Right lobe of liver (tissue), 4 donors: ENCODE measurements around the gene AGRN.

ENCODE experiments used
- POLR2A ChIP-seq: fragments of 450-650 bp; IDR thresholded peaks from one replicate; pipeline ENCODE4 v1.6.1; 2017; ENCODE audit warnings: antibody characterized with exemption, mild to moderate bottlenecking
- TF ChIP-seq, protein P1 (sequence below), 4 donors: fragments of 200-600 bp in 3 of 4; fragments of 450-650 bp in 1 of 4; IDR thresholded peaks; one replicate each; pipeline versions ENCODE4 v1.5.1 to v1.8.0; 2016 to 2022; ENCODE audit warnings: antibody characterized with exemption in 4 of 4, mild to moderate bottlenecking in 2 of 4
- donor health status: DM: no; HTN: no; CAD: no.
- donor health status: DM: no; HTN: no; CAD: no.
- donor health status: DM: no; HTN: yes; CAD: no.

GRCh38 chr1:1047963-1048362 lies 28.0 kb downstream of the AGRN start:
- TF ChIP-seq, protein P1, sequence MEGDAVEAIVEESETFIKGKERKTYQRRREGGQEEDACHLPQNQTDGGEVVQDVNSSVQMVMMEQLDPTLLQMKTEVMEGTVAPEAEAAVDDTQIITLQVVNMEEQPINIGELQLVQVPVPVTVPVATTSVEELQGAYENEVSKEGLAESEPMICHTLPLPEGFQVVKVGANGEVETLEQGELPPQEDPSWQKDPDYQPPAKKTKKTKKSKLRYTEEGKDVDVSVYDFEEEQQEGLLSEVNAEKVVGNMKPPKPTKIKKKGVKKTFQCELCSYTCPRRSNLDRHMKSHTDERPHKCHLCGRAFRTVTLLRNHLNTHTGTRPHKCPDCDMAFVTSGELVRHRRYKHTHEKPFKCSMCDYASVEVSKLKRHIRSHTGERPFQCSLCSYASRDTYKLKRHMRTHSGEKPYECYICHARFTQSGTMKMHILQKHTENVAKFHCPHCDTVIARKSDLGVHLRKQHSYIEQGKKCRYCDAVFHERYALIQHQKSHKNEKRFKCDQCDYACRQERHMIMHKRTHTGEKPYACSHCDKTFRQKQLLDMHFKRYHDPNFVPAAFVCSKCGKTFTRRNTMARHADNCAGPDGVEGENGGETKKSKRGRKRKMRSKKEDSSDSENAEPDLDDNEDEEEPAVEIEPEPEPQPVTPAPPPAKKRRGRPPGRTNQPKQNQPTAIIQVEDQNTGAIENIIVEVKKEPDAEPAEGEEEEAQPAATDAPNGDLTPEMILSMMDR (IDR thresholded peaks at IDR 0.05): no peak
- no peak for TF ChIP-seq POLR2A
